H9 (cell line): ENCODE measurements around the gene NFAM1. TPM values are rescaled to one million over a fixed set of nuclear protein-coding genes. Genes with fewer than 3 reads are reported as not detected.

Experiments used
- DNase-seq: peaks from one replicate; pipeline ENCODE4 v3.0.0-alpha.2; 2017
- H2AFZ ChIP-seq: one replicate; pipeline ENCODE4 v1.6.1; 2013; ENCODE audit warnings: mild to moderate bottlenecking, low read length, control low read depth, moderate library complexity
- H2AK5ac ChIP-seq: 2 replicates; pipeline ENCODE4 v1.6.1; 2013; ENCODE audit warnings: low read length, control low read depth, mixed read lengths; ENCODE audit not compliant: insufficient read length
- H2BK120ac ChIP-seq: one replicate; pipeline ENCODE4 v1.6.1; 2013; ENCODE audit warnings: low read depth, mild to moderate bottlenecking, low read length, control low read depth, inconsistent platforms; ENCODE audit not compliant: poor library complexity, severe bottlenecking
- H2BK12ac ChIP-seq: 2 replicates; pipeline ENCODE4 v1.6.1; 2013; ENCODE audit warnings: low read length, control low read depth, mixed read lengths, low read depth; ENCODE audit not compliant: insufficient read length
- H2BK15ac ChIP-seq: 2 replicates; pipeline ENCODE4 v1.6.1; 2013; ENCODE audit warnings: low read depth, low read length, control low read depth
- H2BK20ac ChIP-seq: one replicate; pipeline ENCODE4 v1.6.1; 2013; ENCODE audit warnings: low read depth, mild to moderate bottlenecking, low read length, control low read depth, inconsistent platforms; ENCODE audit not compliant: poor library complexity, severe bottlenecking
- H2BK5ac ChIP-seq: 2 replicates; pipeline ENCODE4 v1.6.1; 2013; ENCODE audit warnings: low read length, control low read depth, mixed read lengths; ENCODE audit not compliant: insufficient read length
- H3K14ac ChIP-seq: 2 replicates; pipeline ENCODE4 v1.6.1; 2013; ENCODE audit warnings: low read length, control low read depth; ENCODE audit not compliant: insufficient read depth
- H3K18ac ChIP-seq: 2 replicates; pipeline ENCODE4 v1.6.1; 2013; ENCODE audit warnings: low read depth, mild to moderate bottlenecking, mixed read lengths, low read length, control low read depth; ENCODE audit not compliant: insufficient read length
- H3K23ac ChIP-seq: 2 replicates; pipeline ENCODE4 v1.6.1; 2013; ENCODE audit warnings: low read length, control low read depth, mixed read lengths, low read depth; ENCODE audit not compliant: insufficient read length
- H3K23me2 ChIP-seq: 2 replicates; pipeline ENCODE4 v1.6.1; 2013; ENCODE audit warnings: low read depth, mild to moderate bottlenecking, mixed read lengths, low read length, control low read depth; ENCODE audit not compliant: insufficient read length, poor library complexity, severe bottlenecking
- H3K27ac ChIP-seq: 2 replicates; pipeline ENCODE4 v1.5.1; 2013; ENCODE audit warnings: low read length, control low read depth, mixed read lengths, low read depth; ENCODE audit not compliant: insufficient read length
- H3K27me3 ChIP-seq: 2 replicates; pipeline ENCODE4 v1.6.1; 2013; ENCODE audit warnings: low read length, control low read depth, inconsistent platforms; ENCODE audit not compliant: insufficient read depth
- H3K4ac ChIP-seq: 2 replicates; pipeline ENCODE4 v1.6.1; 2013; ENCODE audit warnings: low read depth, mild to moderate bottlenecking, control low read depth, inconsistent platforms, low read length, moderate library complexity
- H3K4me1 ChIP-seq: 2 replicates; pipeline ENCODE4 v1.6.1; 2013; ENCODE audit warnings: low read length, control low read depth, inconsistent platforms; ENCODE audit not compliant: insufficient read depth
- H3K4me2 ChIP-seq: 2 replicates; pipeline ENCODE4 v1.6.1; 2013; ENCODE audit warnings: low read length, control low read depth, mixed read lengths; ENCODE audit not compliant: insufficient read length, insufficient read depth
- H3K56ac ChIP-seq: 2 replicates; pipeline ENCODE4 v1.6.1; 2013; ENCODE audit warnings: low read depth, mild to moderate bottlenecking, mixed read lengths, low read length, control low read depth; ENCODE audit not compliant: insufficient read length
- H3K79me1 ChIP-seq: 2 replicates; pipeline ENCODE4 v1.6.1; 2013; ENCODE audit warnings: low read depth, mild to moderate bottlenecking, moderate library complexity, low read length, control low read depth, inconsistent platforms; ENCODE audit not compliant: insufficient read depth, poor library complexity, severe bottlenecking
- H3K79me2 ChIP-seq: 2 replicates; pipeline ENCODE4 v1.6.1; 2013; ENCODE audit warnings: low read length, control low read depth, inconsistent platforms; ENCODE audit not compliant: insufficient read depth
- H3K9ac ChIP-seq: 2 replicates; pipeline ENCODE4 v1.6.1; 2013; ENCODE audit warnings: low read length, control low read depth, mixed read lengths; ENCODE audit not compliant: insufficient read length; ENCODE audit errors: extremely low read depth
- H3K9me3 ChIP-seq: one replicate; pipeline ENCODE4 v1.6.1; 2013; ENCODE audit warnings: low read depth, low read length, inconsistent platforms; ENCODE audit not compliant: control insufficient read depth
- H3T11ph ChIP-seq: one replicate; pipeline ENCODE4 v1.6.1; 2013; ENCODE audit warnings: mild to moderate bottlenecking, low read length, control low read depth, inconsistent platforms
- H4K20me1 ChIP-seq: one replicate; pipeline ENCODE4 v1.6.1; 2013; ENCODE audit not compliant: control insufficient read depth, insufficient read length, insufficient read depth
- H4K5ac ChIP-seq: 2 replicates; pipeline ENCODE4 v1.6.1; 2013; ENCODE audit warnings: low read depth, mild to moderate bottlenecking, mixed read lengths, low read length, control low read depth; ENCODE audit not compliant: insufficient read length
- H4K8ac ChIP-seq: replicated peaks from 2 replicates; pipeline ENCODE4 v1.6.1; 2013; ENCODE audit warnings: low read length, control low read depth, mixed read lengths, low read depth; ENCODE audit not compliant: insufficient read length
- H4K91ac ChIP-seq: 2 replicates; pipeline ENCODE4 v1.6.1; 2013; ENCODE audit warnings: low read depth, mild to moderate bottlenecking, moderate library complexity, mixed read lengths, low read length, control low read depth; ENCODE audit not compliant: insufficient read length
- H3K27ac Mint-ChIP-seq, 3 experiments: 2 replicates in 2 of 3; 3 replicates in 1 of 3; pipeline ENCODE4 v1.8.0; 2020 to 2021; ENCODE audit warnings: mixed read lengths in 3 of 3, mild to moderate bottlenecking in 1 of 3, moderate library complexity in 1 of 3
- H3K27me3 Mint-ChIP-seq: 2 replicates; pipeline ENCODE4 v1.8.0; 2021; ENCODE audit warnings: low read depth, mild to moderate bottlenecking, moderate library complexity, mixed read lengths
- H3K36me3 Mint-ChIP-seq, 3 experiments: 2 replicates in 2 of 3; 3 replicates in 1 of 3; pipeline ENCODE4 v1.8.0; 2020 to 2021; ENCODE audit warnings: low read depth in 3 of 3, mixed read lengths in 3 of 3; ENCODE audit not compliant: insufficient read depth in 1 of 3
- H3K4me1 Mint-ChIP-seq, 2 experiments: 2 replicates each; pipeline ENCODE4 v1.8.0; 2020; ENCODE audit warnings: mixed read lengths in 2 of 2
- H3K4me3 Mint-ChIP-seq, 2 experiments: 2 replicates in 1 of 2; 3 replicates in 1 of 2; pipeline ENCODE4 v1.8.0; 2020 to 2021; ENCODE audit warnings: mild to moderate bottlenecking in 2 of 2, mixed read lengths in 2 of 2, moderate library complexity in 1 of 2
- H3K9me3 Mint-ChIP-seq, 2 experiments: 2 replicates in 1 of 2; 3 replicates in 1 of 2; pipeline ENCODE4 v1.8.0; 2020; ENCODE audit warnings: mild to moderate bottlenecking in 2 of 2, mixed read lengths in 2 of 2, moderate library complexity in 1 of 2
- CTCF ChIP-seq: fragments of 200-600 bp; sonication (generic); conservative IDR thresholded peaks from 3 replicates; pipeline ENCODE4 v1.8.0; 2021; ENCODE audit warnings: antibody characterized with exemption, mild to moderate bottlenecking
- WGBS: extraction: QIAGEN DNeasy Blood & Tissue Kit; methylation state at CpG from one replicate; pipeline ENCODE4 v1.1.7; 2013; ENCODE audit warnings: missing lambda C conversion rate, low lambda C conversion rate, mixed read lengths; ENCODE audit not compliant: insufficient read length; ENCODE audit errors: extremely low coverage; 5-methylcytosine and 5-hydroxymethylcytosine counted together
- total RNA-seq: library from RNA; stranded (reverse); gene quantifications from 2 replicates; pipeline ENCODE4 v1.2.1, GENCODE V29; 2021

Gene NFAM1
- total RNA-seq, 1 experiment from 2014 or later, result 0.68 TPM

GRCh38 chr22:42360348-42360747, 71.9 kb downstream of the NFAM1 start:
- peak overlapping the region in 1 of 3 experiments; percentile 68; a peak in 3 of 7 replicates for H3K27ac Mint-ChIP-seq
- peaks cover 29% of the 10 kb centered on the region for H3K27me3 Mint-ChIP-seq
- no peaks in the 10 kb centered on the region for H3K79me1 ChIP-seq
- H3K27me3 ChIP-seq, result no peaks in the 10 kb centered on the region; the same call in 1 of the 2 replicates
- H2BK20ac ChIP-seq, result no peak overlapping the region
- no peak overlapping the region for H3K27ac ChIP-seq
- H3K4me2 ChIP-seq, result no peak overlapping the region
- H2AFZ ChIP-seq, result no peak overlapping the region
- no peak overlapping the region for H4K8ac ChIP-seq
- H2BK12ac ChIP-seq, result no peak overlapping the region
- TF ChIP-seq CTCF, result no peak
- H3K9ac ChIP-seq, result no peak overlapping the region
- no peaks in the 10 kb centered on the region for H3K23me2 ChIP-seq
- H3K4me3 Mint-ChIP-seq, result no peak overlapping the region
- H3K9me3 Mint-ChIP-seq, result no peaks in the 10 kb centered on the region
- no peak overlapping the region for H3K23ac ChIP-seq
- no peaks in the 10 kb centered on the region for H3K79me2 ChIP-seq
- no peak overlapping the region for H4K5ac ChIP-seq
- WGBS, result no CpG with 5 or more reads among the region's 7 CpGs
- no peak for DNase-seq
- H2AK5ac ChIP-seq, result no peak overlapping the region
- H2BK120ac ChIP-seq, result no peak overlapping the region
- H3K18ac ChIP-seq, result no peak overlapping the region
- no peak overlapping the region for H3K14ac ChIP-seq
- H3K4ac ChIP-seq, result no peak overlapping the region
- H2BK5ac ChIP-seq, result no peak overlapping the region
- no peak overlapping the region for H4K91ac ChIP-seq
- H3K9me3 ChIP-seq, result no peaks in the 10 kb centered on the region
- H2BK15ac ChIP-seq, result no peak overlapping the region
- no peaks in the 10 kb centered on the region for H4K20me1 ChIP-seq
- H3K4me1 Mint-ChIP-seq, result peaks cover 22 to 35% of the 10 kb centered on the region in 2 experiments
- H3K56ac ChIP-seq, result no peak overlapping the region
- H3K4me1 ChIP-seq, result peaks cover 2% of the 10 kb centered on the region; the same call in 1 of the 2 replicates
- H3T11ph ChIP-seq, result no peak overlapping the region
- peaks cover 0 to 4% (median 3%) of the 10 kb centered on the region in 3 experiments; a peak in 3 of 7 replicates for H3K36me3 Mint-ChIP-seq
